Astrocyte (in vitro differentiated cells and primary cell): ENCODE data around the gene DUSP15. TPM values are rescaled to one million over a fixed set of nuclear protein-coding genes. Genes with fewer than 3 reads are reported as not detected.
"Not testable (repeated sequence)": the region's sequence is repeated elsewhere in the genome, so short reads cannot be mapped to it uniquely, and the experiment has no call there.

ENCODE experiments used
- DNase-seq: peaks from one replicate; pipeline ENCODE4 v3.0.0-alpha.2; 2010; ENCODE audit warnings: low read depth
- FAIRE-seq: peaks from 2 replicates; lab custom pipeline; 2011; peaks lifted over from hg19 to GRCh38; lab: Jason Lieb, UNC
- H2AFZ ChIP-seq: 2 replicates; pipeline ENCODE4 v1.6.0; 2012; ENCODE audit warnings: low read depth, low read length, inconsistent platforms
- H3K27ac ChIP-seq: 2 replicates; pipeline ENCODE4 v1.5.1; 2011; ENCODE audit warnings: low read depth, low read length, inconsistent platforms
- H3K27me3 ChIP-seq: 2 replicates; pipeline ENCODE4 v1.6.0; 2011; ENCODE audit warnings: low read length, inconsistent platforms; ENCODE audit not compliant: insufficient read depth
- H3K36me3 ChIP-seq: 2 replicates; pipeline ENCODE4 v1.5.1; 2011; ENCODE audit warnings: low read length, inconsistent platforms; ENCODE audit not compliant: insufficient read depth
- H3K4me1 ChIP-seq: 2 replicates; pipeline ENCODE4 v1.5.1; 2011; ENCODE audit warnings: low read length, inconsistent platforms; ENCODE audit not compliant: insufficient read depth
- H3K4me2 ChIP-seq: 2 replicates; pipeline ENCODE4 v1.6.0; 2012; ENCODE audit warnings: low read length, inconsistent platforms
- H3K4me3 ChIP-seq: 2 replicates; pipeline ENCODE4 v1.5.1; 2011; ENCODE audit warnings: low read depth, mild to moderate bottlenecking, low read length, inconsistent platforms; ENCODE audit not compliant: insufficient read depth
- H3K79me2 ChIP-seq: 2 replicates; pipeline ENCODE4 v1.6.0; 2012; ENCODE audit warnings: mild to moderate bottlenecking, low read length, inconsistent platforms; ENCODE audit not compliant: insufficient read depth
- H3K9ac ChIP-seq: 2 replicates; pipeline ENCODE4 v1.6.0; 2012; ENCODE audit warnings: mild to moderate bottlenecking, low read length, inconsistent platforms
- H3K9me3 ChIP-seq: 2 replicates; pipeline ENCODE4 v1.5.1; 2012; ENCODE audit warnings: low read depth, mild to moderate bottlenecking, low read length, inconsistent platforms; ENCODE audit not compliant: insufficient read depth
- H4K20me1 ChIP-seq: 2 replicates; pipeline ENCODE4 v1.6.0; 2012; ENCODE audit warnings: low read length, inconsistent platforms; ENCODE audit not compliant: insufficient read depth
- H3K27ac Mint-ChIP-seq: one replicate; pipeline ENCODE4 v1.8.0; 2021; ENCODE audit warnings: mild to moderate bottlenecking, mixed read lengths; ENCODE audit not compliant: unreplicated experiment
- H3K27me3 Mint-ChIP-seq: one replicate; pipeline ENCODE4 v1.8.0; 2021; ENCODE audit warnings: low read depth, mixed read lengths; ENCODE audit not compliant: unreplicated experiment
- H3K36me3 Mint-ChIP-seq: one replicate; pipeline ENCODE4 v1.8.0; 2021; ENCODE audit warnings: low read depth, mixed read lengths; ENCODE audit not compliant: unreplicated experiment
- H3K4me1 Mint-ChIP-seq: one replicate; pipeline ENCODE4 v1.8.0; 2021; ENCODE audit warnings: low read depth, mixed read lengths; ENCODE audit not compliant: unreplicated experiment
- H3K4me3 Mint-ChIP-seq: one replicate; pipeline ENCODE4 v1.8.0; 2021; ENCODE audit warnings: mild to moderate bottlenecking, moderate library complexity, mixed read lengths; ENCODE audit not compliant: unreplicated experiment
- H3K9me3 Mint-ChIP-seq: one replicate; pipeline ENCODE4 v1.8.0; 2021; ENCODE audit warnings: mild to moderate bottlenecking, mixed read lengths; ENCODE audit not compliant: unreplicated experiment
- CTCF ChIP-seq: IDR thresholded peaks from 2 replicates; pipeline ENCODE4 v1.5.1; 2011; ENCODE audit warnings: low read depth, mild to moderate bottlenecking, inconsistent platforms, low read length, moderate library complexity; ENCODE audit not compliant: insufficient read depth
- EZH2 ChIP-seq: IDR thresholded peaks from 2 replicates; pipeline ENCODE4 v1.6.1; 2012; ENCODE audit warnings: mild to moderate bottlenecking, low read length, inconsistent platforms; ENCODE audit not compliant: insufficient read depth
- total RNA-seq: library from RNA; stranded (reverse); gene quantifications from 2 replicates; pipeline ENCODE4 v1.2.1, GENCODE V29; 2021

Gene DUSP15
- total RNA-seq, 1 donor from 2014 or later = 1.2 TPM

- Histone ChIP-seq H3K4me1 (no peaks in the 10 kb centered on the region), H3K27me3 (peaks cover 13% of the 10 kb centered on the region), H3K4me3 (no peak overlapping the region), H3K36me3 (no peaks in the 10 kb centered on the region), H3K9ac (no peak overlapping the region), H3K79me2 (no peaks in the 10 kb centered on the region), H3K9me3 (no peaks in the 10 kb centered on the region), H2AFZ (no peak overlapping the region), H3K27ac (no peak overlapping the region), H4K20me1 (no peaks in the 10 kb centered on the region), H3K4me2 (no peak overlapping the region)
- DNase-seq = no peak
- Mint-ChIP-seq H3K27me3 (peaks cover 12% of the 10 kb centered on the region), H3K27ac (no peak overlapping the region), H3K4me3 (no peak overlapping the region), H3K9me3 (peaks cover 3% of the 10 kb centered on the region), H3K36me3 (no peaks in the 10 kb centered on the region), H3K4me1 (peaks cover 4% of the 10 kb centered on the region)
- no peak for FAIRE-seq
- no peak for TF ChIP-seq EZH2
- TF ChIP-seq CTCF = no peak
Measured at GRCh38 chr20:31918466-31919105, 48.3 kb upstream of the DUSP15 start.

- not testable (repeated sequence) for H3K36me3 Mint-ChIP-seq, H3K4me2 ChIP-seq, H3K9me3 ChIP-seq, H3K9ac ChIP-seq, H3K9me3 Mint-ChIP-seq, H3K27me3 Mint-ChIP-seq, H3K27ac Mint-ChIP-seq, DNase-seq, H3K4me3 Mint-ChIP-seq, H2AFZ ChIP-seq, H3K4me1 Mint-ChIP-seq, H3K27ac ChIP-seq, FAIRE-seq, H4K20me1 ChIP-seq, H3K4me3 ChIP-seq, H3K36me3 ChIP-seq, H3K79me2 ChIP-seq, H3K4me1 ChIP-seq
- peaks cover 13% of the 10 kb centered on the region for H3K27me3 ChIP-seq
Measured at GRCh38 chr20:31917962-31918412, 47.7 kb upstream of the DUSP15 start.

- TF ChIP-seq CTCF (no peak), EZH2 (no peak)
- H3K79me2 ChIP-seq = no peaks in the 10 kb centered on the region
- no peak for FAIRE-seq
Measured at GRCh38 chr20:31916708-31917107, 46.4 kb upstream of the DUSP15 start.

More at GRCh38 chr20:31916708-31917107, 46.4 kb upstream of the DUSP15 start:
- H3K27ac ChIP-seq = no peak overlapping the region
- no peak overlapping the region for H3K4me3 ChIP-seq
- H3K36me3 ChIP-seq = no peaks in the 10 kb centered on the region
- no peaks in the 10 kb centered on the region for H3K9me3 ChIP-seq
- H3K9ac ChIP-seq = no peak overlapping the region
- no peak for DNase-seq
- Mint-ChIP-seq H3K27ac (no peak overlapping the region), H3K4me3 (no peak overlapping the region), H3K36me3 (no peaks in the 10 kb centered on the region), H3K9me3 (no peaks in the 10 kb centered on the region), H3K27me3 (peaks cover 9% of the 10 kb centered on the region), H3K4me1 (peaks cover 4% of the 10 kb centered on the region)
- no peaks in the 10 kb centered on the region for H3K4me1 ChIP-seq
- H3K4me2 ChIP-seq = no peak overlapping the region
- peaks cover 13% of the 10 kb centered on the region for H3K27me3 ChIP-seq
- no peaks in the 10 kb centered on the region for H4K20me1 ChIP-seq
- no peak overlapping the region for H2AFZ ChIP-seq
